ENCODE results near the gene GAL3ST2. TPM values are rescaled to one million over a fixed set of nuclear protein-coding genes. Genes with fewer than 3 reads are reported as not detected.

Gene GAL3ST2
- polyA plus RNA-seq, 1 of the 3 experiments (the other 2 are of a cell fraction) = 0.15 TPM

GRCh38 chr2:241728627-241729026 lies 48.0 kb upstream of the GAL3ST2 start:
- ChIA-PET CTCF (interaction anchor here (0.5 to 5.4 kb wide), 6 partner anchors 10 to 153 kb away, joined by 3 to 34 read pairs (median 4); partner anchors contain the start of gene ING5), POLR2A (no interaction called here)
- DNase-seq = peak; percentile 23
- no peak for TF ChIP-seq SIN3A (IDR thresholded peaks at IDR 0.05; ENCODE audit: borderline replicate concordance, low read depth, low read length)
- TF ChIP-seq YY1 (IDR thresholded peaks at IDR 0.05; ENCODE audit: low read depth) = no peak
- TF ChIP-seq JUND (IDR thresholded peaks at IDR 0.05) = no peak
- TF ChIP-seq RAD21 (IDR thresholded peaks at IDR 0.05; ENCODE audit: low read length) = no peak
- TF ChIP-seq USF2 (IDR thresholded peaks at IDR 0.05; ENCODE audit: borderline replicate concordance, low read depth, low read length) = no peak
- TF ChIP-seq, protein P1, sequence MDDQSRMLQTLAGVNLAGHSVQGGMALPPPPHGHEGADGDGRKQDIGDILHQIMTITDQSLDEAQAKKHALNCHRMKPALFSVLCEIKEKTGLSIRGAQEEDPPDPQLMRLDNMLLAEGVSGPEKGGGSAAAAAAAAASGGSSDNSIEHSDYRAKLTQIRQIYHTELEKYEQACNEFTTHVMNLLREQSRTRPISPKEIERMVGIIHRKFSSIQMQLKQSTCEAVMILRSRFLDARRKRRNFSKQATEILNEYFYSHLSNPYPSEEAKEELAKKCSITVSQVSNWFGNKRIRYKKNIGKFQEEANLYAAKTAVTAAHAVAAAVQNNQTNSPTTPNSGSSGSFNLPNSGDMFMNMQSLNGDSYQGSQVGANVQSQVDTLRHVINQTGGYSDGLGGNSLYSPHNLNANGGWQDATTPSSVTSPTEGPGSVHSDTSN (IDR thresholded peaks at IDR 0.05) = no peak
- no peak for TF ChIP-seq GABPA (IDR thresholded peaks at IDR 0.05; ENCODE audit: low read depth)
- TF ChIP-seq SMC3 (IDR thresholded peaks at IDR 0.05; ENCODE audit: low read depth, low read length) = no peak
- TF ChIP-seq TAF1 (IDR thresholded peaks at IDR 0.05; ENCODE audit: borderline replicate concordance, low read depth, low read length) = no peak
- TF ChIP-seq, protein P2, sequence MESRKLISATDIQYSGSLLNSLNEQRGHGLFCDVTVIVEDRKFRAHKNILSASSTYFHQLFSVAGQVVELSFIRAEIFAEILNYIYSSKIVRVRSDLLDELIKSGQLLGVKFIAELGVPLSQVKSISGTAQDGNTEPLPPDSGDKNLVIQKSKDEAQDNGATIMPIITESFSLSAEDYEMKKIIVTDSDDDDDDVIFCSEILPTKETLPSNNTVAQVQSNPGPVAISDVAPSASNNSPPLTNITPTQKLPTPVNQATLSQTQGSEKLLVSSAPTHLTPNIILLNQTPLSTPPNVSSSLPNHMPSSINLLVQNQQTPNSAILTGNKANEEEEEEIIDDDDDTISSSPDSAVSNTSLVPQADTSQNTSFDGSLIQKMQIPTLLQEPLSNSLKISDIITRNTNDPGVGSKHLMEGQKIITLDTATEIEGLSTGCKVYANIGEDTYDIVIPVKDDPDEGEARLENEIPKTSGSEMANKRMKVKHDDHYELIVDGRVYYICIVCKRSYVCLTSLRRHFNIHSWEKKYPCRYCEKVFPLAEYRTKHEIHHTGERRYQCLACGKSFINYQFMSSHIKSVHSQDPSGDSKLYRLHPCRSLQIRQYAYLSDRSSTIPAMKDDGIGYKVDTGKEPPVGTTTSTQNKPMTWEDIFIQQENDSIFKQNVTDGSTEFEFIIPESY (IDR thresholded peaks at IDR 0.05; ENCODE audit: borderline replicate concordance, low read depth) = no peak
- TF ChIP-seq POLR2AphosphoS5 (IDR thresholded peaks at IDR 0.05; ENCODE audit: low read depth, low read length) = no peak
- TF ChIP-seq RCOR1 (IDR thresholded peaks at IDR 0.05; ENCODE audit: low read length) = no peak
- no peak for TF ChIP-seq ELF1 (IDR thresholded peaks at IDR 0.05)
- TF ChIP-seq EZH2phosphoT487 (IDR thresholded peaks at IDR 0.05; ENCODE audit: borderline replicate concordance, low read depth) = no peak
- no peak for TF ChIP-seq TCF12 (IDR thresholded peaks at IDR 0.05)
- TF ChIP-seq GATA2 (CRISPR knock-in tag; IDR thresholded peaks at IDR 0.05) = no peak
- H3K79me2 ChIP-seq (ENCODE audit: insufficient read depth) = no peaks in the 10 kb centered on the region
- no peak overlapping the region; a peak in 1 of 4 replicates for H3K27ac ChIP-seq (ENCODE audit: low read depth in 2 of 2, low read length in 1 of 2)
- WGBS (ENCODE audit: low lambda C conversion rate) = 85% methylated on average over 5 of the region's 19 CpGs
- no peaks in the 10 kb centered on the region for H3F3A ChIP-seq (replicated peaks; ENCODE audit: insufficient read depth)
- H3K4me1 ChIP-seq (ENCODE audit: control insufficient read depth in 1 of 2, insufficient read depth in 2 of 2, low read depth in 1 of 2, low read length in 1 of 2) = peaks cover 0 to 2% of the 10 kb centered on the region in 2 experiments; a peak in 1 of 4 replicates
- no peak overlapping the region for H3K4me2 ChIP-seq
- H3K9ac ChIP-seq = no peak overlapping the region
- H3K27me3 ChIP-seq (ENCODE audit: insufficient read depth) = no peaks in the 10 kb centered on the region
- peaks cover 3 to 6% of the 10 kb centered on the region in 2 experiments for H3K36me3 ChIP-seq (replicated peaks in 1 of 2; ENCODE audit: control insufficient read depth in 1 of 2, insufficient read depth in 2 of 2, low read length in 1 of 2)
- no peak overlapping the region for H2AFZ ChIP-seq (ENCODE audit: low read depth)
- H3K9me2 ChIP-seq = no peaks in the 10 kb centered on the region
- H3K9me3 ChIP-seq = no peaks in the 10 kb centered on the region
- no peak overlapping the region for H3K4me3 ChIP-seq (ENCODE audit: low read depth in 2 of 2, low read length in 1 of 2)
- H4K20me1 ChIP-seq (ENCODE audit: insufficient read depth) = no peaks in the 10 kb centered on the region
